ENCODE measurements around the gene BCL2L12.

DNA sequence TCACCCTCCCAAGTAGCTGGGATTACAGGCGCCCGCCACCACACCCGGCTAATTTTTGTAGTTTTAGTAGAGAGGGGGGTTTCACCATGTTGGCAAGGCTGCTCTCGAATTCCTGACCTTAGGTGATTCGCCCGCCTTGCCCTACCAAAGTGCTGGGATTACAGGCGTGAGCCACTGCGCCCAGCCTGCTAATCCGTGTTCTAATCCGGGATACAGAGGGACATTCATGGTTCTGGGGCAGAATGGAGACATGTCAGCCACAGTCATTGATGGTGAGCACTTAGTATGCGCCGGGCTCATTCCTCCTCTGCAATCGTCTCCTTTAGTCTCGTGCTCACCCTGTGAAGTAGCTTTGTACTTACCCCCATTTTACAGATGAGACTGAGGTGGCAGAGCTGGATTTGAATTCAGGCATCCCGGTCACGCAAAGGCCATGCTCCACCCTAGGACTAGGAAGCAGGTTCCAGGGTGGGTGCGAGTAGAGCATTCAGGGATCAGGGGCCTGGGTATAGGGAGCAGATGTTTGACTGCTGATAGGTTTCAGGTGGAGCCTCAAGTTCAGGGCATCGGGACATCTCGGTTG is 34.0 kb upstream of the BCL2L12 start:
- TF ChIP-seq, protein P1, sequence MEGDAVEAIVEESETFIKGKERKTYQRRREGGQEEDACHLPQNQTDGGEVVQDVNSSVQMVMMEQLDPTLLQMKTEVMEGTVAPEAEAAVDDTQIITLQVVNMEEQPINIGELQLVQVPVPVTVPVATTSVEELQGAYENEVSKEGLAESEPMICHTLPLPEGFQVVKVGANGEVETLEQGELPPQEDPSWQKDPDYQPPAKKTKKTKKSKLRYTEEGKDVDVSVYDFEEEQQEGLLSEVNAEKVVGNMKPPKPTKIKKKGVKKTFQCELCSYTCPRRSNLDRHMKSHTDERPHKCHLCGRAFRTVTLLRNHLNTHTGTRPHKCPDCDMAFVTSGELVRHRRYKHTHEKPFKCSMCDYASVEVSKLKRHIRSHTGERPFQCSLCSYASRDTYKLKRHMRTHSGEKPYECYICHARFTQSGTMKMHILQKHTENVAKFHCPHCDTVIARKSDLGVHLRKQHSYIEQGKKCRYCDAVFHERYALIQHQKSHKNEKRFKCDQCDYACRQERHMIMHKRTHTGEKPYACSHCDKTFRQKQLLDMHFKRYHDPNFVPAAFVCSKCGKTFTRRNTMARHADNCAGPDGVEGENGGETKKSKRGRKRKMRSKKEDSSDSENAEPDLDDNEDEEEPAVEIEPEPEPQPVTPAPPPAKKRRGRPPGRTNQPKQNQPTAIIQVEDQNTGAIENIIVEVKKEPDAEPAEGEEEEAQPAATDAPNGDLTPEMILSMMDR (IDR thresholded peaks at IDR 0.05) = no peak
- TF ChIP-seq POLR2A (IDR thresholded peaks at IDR 0.05) = no peak
